ENCODE data around the gene ZCRB1. TPM values are rescaled to one million over a fixed set of nuclear protein-coding genes. Genes with fewer than 3 reads are reported as not detected.

The ZCRB1 gene
- total RNA-seq, 4 donors from 2014 or later, result 17.0 to 28.9 (median 20.7) TPM

GRCh38 chr12:42346403-42347002, 20.6 kb upstream of the ZCRB1 start:
- WGBS, 2 donors, result 95 to 100% methylated on average over 1 of the region's 1 CpG
- no peak for TF ChIP-seq POLR2A (IDR thresholded peaks at IDR 0.05)
- TF ChIP-seq, protein P1, sequence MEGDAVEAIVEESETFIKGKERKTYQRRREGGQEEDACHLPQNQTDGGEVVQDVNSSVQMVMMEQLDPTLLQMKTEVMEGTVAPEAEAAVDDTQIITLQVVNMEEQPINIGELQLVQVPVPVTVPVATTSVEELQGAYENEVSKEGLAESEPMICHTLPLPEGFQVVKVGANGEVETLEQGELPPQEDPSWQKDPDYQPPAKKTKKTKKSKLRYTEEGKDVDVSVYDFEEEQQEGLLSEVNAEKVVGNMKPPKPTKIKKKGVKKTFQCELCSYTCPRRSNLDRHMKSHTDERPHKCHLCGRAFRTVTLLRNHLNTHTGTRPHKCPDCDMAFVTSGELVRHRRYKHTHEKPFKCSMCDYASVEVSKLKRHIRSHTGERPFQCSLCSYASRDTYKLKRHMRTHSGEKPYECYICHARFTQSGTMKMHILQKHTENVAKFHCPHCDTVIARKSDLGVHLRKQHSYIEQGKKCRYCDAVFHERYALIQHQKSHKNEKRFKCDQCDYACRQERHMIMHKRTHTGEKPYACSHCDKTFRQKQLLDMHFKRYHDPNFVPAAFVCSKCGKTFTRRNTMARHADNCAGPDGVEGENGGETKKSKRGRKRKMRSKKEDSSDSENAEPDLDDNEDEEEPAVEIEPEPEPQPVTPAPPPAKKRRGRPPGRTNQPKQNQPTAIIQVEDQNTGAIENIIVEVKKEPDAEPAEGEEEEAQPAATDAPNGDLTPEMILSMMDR (IDR thresholded peaks at IDR 0.05), result no peak
- no peak for DNase-seq (ENCODE audit: low spot score in 2 of 2)
- no peak overlapping the region for H3K4me3 ChIP-seq (ENCODE audit: low read depth, poor library complexity, severe bottlenecking)
- intact Hi-C loops (cut with DNase I; ENCODE audit: low total_unique reads), result no loop called here

- H3K4me3 ChIP-seq (ENCODE audit: low read depth, poor library complexity, severe bottlenecking), result no peak overlapping the region
- intact Hi-C loops (cut with DNase I; ENCODE audit: low total_unique reads), result no loop called here
- WGBS, 2 donors, result 47 to 53% methylated on average over 3 of the region's 3 CpGs
- no peak for DNase-seq (ENCODE audit: low spot score in 2 of 2)
- TF ChIP-seq, protein P1 (IDR thresholded peaks at IDR 0.05), result no peak
These were observed 17.8 kb upstream of the ZCRB1 start for GRCh38 chr12:42343721-42344120.

- H3K4me3 ChIP-seq (ENCODE audit: low read depth, poor library complexity, severe bottlenecking), result no peak overlapping the region
- 75 to 91% methylated on average over 2 of the region's 2 CpGs for WGBS, 2 donors
- TF ChIP-seq, protein P1 (IDR thresholded peaks at IDR 0.05), result no peak
- no peak for TF ChIP-seq POLR2A (IDR thresholded peaks at IDR 0.05)
- intact Hi-C loops (cut with DNase I; ENCODE audit: low total_unique reads), result no loop called here
- DNase-seq (ENCODE audit: low spot score in 2 of 2), result no peak
These were observed 16.1 kb upstream of the ZCRB1 start for GRCh38 chr12:42342028-42342427.

GRCh38 chr12:42338280-42338679, 12.4 kb upstream of the ZCRB1 start:
- intact Hi-C loops (cut with DNase I; ENCODE audit: low total_unique reads), result no loop called here
- no peak for DNase-seq (ENCODE audit: low spot score in 2 of 2)
- 89 to 97% methylated on average over 2 of the region's 2 CpGs for WGBS, 2 donors
- no peak for TF ChIP-seq POLR2A (IDR thresholded peaks at IDR 0.05)
- TF ChIP-seq, protein P1 (IDR thresholded peaks at IDR 0.05), result no peak
- no peak overlapping the region for H3K4me3 ChIP-seq (ENCODE audit: low read depth, poor library complexity, severe bottlenecking)

- WGBS, 2 donors, result 38 to 45% methylated on average over 1 of the region's 1 CpG
- DNase-seq (ENCODE audit: low spot score in 2 of 2), result no peak
- intact Hi-C loops (cut with DNase I; ENCODE audit: low total_unique reads), result no loop called here
- TF ChIP-seq, protein P1 (IDR thresholded peaks at IDR 0.05), result no peak
- no peak for TF ChIP-seq POLR2A (IDR thresholded peaks at IDR 0.05)
- no peak overlapping the region for H3K4me3 ChIP-seq (ENCODE audit: low read depth, poor library complexity, severe bottlenecking)
These were observed 10.4 kb upstream of the ZCRB1 start for GRCh38 chr12:42336286-42336685.
